Brain pericyte (primary cell): ENCODE measurements around the gene OCEL1.
"Not testable (repeated sequence)": the region's sequence is repeated elsewhere in the genome, so short reads cannot be mapped to it uniquely, and the experiment has no call there.

Source experiments
- DNase-seq: peaks from one replicate; pipeline ENCODE4 v3.0.0-alpha.2; 2012; ENCODE audit warnings: low read depth, low spot score

Gene OCEL1

GRCh38 chr19:17260842-17261325, 34.9 kb downstream of the OCEL1 start:
- no peak for DNase-seq

- DNase-seq = no peak
Observed at GRCh38 chr19:17262557-17262956, 36.5 kb downstream of the OCEL1 start.

DNA sequence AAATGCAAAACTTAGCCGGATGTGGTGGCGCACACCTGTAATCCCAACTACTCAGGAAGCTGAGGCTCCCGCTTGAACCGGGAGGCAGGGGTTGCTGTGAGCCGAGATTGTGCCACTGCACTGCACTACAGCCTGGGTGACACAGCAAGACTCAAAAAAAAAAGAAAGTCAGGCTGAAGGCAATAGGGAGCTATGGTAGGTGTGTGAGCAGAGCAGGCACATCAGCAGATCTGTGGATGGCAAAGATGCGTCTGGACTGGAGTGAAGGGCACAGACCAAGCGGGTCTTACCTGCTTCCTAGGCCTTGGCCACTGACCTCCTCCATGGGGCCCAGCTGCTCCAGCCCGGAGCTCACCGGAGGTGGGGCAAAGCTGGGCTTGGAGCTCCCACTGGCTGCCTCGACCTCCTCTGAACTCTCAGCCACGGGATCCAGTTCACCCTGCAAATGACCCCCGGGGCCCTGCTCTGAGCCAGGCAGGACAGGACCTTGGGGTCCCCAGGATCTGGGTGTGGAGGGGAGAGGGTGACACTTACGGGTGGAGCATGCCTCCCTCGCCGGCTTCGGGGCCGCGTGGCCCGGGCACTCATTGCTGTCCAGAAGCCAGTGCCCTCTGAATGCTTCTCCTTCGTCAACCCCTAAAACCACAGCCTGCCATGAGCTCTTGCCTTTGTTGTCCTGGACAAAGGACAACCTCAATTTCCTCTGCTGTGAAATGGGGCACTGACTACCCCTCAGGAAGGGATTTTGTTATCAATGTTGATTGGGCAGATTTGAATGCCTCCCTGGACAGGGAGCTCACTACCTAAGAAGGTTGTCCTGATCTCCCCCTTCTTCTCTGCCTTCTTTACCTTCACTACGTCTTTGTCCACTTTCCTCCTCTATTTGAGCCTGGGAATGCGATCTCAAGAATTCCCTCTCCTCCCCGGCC, 38.0 kb downstream of the OCEL1 start:
- no peak for DNase-seq

- no peak for DNase-seq
Observed at GRCh38 chr19:17264641-17264979, 38.6 kb downstream of the OCEL1 start, which contains the start of gene USHBP1. Gene USHBP1 (minus strand): TSS chr19:17264745. CDS start chr19:17264299, 446 bp downstream.

DNA sequence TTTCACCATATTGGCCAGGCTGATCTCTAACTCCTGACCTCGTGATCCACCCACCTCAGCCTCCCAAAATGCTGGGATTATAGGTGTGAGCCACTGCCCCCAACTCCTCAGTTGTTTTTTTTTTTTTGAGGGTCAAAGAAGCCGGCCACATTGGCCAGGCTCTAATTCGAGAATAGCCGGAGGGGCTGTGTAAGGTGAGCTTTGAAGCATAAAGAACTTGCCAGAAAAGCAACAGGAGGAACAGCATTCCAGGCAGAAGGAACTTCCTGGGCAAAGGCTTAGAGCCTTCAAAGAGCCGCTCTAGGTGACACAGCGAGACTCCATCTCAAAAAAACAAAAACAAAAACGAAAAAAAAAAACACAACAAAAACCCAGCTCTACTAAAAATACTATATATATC, 40.0 kb downstream of the OCEL1 start:
- DNase-seq = no peak

- DNase-seq = no peak
Observed at GRCh38 chr19:17266589-17266974, 40.6 kb downstream of the OCEL1 start.

DNA sequence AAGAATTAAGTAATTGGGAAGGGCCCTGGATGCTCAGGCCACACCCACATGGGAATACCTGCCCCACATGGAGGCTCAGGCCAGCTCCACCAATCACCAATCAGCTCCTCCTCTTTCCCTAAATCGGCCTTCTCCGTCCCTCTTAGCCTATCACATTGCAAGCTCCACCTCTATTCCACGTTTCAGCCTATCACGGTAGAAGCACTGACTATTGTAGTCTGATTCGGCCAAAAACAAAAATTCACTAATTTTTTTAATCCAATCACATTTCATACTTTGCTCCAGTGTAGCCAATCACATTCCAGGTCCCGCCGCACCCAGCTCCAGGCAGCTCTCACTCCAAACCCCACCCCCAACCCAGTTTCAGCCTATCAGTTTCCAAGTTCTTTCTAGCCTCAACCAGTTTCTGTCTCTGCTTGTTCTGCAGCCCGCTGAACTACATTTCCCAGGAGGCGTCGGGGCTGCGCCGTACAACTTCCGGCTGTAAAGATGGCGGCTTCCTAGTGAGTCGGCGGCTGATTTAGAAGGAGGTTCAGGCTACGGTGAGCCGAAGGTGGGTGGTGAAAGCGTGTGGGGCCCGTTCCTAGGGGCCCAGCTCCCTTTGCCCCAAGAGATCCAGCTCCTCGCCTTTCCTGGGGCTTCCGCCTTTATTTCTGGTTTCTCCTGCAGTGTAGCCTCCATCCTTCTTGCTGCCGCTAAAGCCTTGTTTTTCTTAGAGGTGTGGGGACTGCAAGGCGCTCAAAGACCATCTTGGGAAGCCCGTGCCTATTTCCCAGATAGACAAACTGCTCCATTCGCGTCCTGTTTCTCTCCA, 41.2 kb downstream of the OCEL1 start, which contains the start of gene BABAM1:
Gene BABAM1 (plus strand): TSS at position 469 of the 814 bp plus-strand sequence. CDS start 1,364 bp downstream, outside the sequence.
- DNase-seq = peak; percentile 95

- no peak for DNase-seq
Observed at GRCh38 chr19:17268754-17269153, 42.7 kb downstream of the OCEL1 start.

DNA sequence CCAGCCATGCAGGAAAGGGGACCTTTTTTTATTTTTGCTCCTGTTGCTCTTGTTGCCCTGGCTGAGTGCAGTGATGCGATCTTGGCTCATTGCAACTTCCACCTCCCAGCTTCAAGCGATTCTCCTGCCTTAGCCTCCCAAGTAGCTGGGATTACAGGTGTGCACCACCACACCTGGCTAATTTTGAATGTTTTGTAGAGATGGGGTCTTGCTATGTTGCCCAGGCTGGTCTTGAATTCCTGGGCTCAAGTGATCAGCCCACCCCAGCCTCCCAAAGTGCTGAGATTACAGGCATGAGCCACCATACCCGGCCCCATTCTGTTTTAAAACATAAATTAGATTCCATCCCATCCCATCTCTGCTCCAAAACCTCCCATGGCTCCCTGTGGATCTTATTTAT, 48.9 kb downstream of the OCEL1 start:
- not testable (repeated sequence) for DNase-seq

DNA sequence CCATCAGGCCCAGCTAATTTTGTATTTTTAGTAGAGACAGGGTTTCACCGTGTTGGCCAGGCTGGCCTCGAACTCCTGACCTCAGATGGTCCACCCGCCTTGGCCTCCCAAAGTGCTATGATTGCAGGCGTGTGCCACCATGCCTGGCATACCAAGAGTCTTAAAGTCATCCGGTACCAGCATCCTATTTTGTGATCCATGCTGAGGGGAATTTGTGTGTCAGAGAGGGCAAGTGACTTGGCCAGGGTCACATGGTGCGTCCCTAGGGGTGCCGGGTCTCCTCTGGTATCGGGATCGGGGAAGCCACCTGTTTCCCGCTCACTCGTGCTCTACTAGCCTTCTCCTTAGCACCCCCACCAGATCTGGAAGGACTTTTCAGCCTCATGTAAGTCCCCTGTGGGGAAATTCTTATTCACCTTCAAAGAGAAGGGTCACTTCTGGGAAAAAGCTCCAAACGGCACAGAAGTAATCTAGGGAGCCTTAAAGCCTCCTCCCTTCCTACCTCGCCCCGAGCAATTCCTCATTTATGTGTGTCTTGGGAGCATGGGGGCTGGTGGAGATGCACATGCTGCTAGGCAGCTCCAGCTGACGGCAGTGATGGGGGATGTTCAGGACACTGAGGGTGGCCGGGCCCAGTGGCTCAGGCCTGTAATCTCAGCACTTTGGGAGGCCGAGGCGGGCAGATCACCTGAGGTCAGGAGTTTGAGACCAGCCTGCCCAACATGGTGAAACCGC, 49.6 kb downstream of the OCEL1 start:
- DNase-seq = no peak
